ENCODE measurements around the gene ATP8A2.
"Not testable (repeated sequence)": the region's sequence is repeated elsewhere in the genome, so short reads cannot be mapped to it uniquely, and the experiment has no call there.

ATP8A2 gene

DNA sequence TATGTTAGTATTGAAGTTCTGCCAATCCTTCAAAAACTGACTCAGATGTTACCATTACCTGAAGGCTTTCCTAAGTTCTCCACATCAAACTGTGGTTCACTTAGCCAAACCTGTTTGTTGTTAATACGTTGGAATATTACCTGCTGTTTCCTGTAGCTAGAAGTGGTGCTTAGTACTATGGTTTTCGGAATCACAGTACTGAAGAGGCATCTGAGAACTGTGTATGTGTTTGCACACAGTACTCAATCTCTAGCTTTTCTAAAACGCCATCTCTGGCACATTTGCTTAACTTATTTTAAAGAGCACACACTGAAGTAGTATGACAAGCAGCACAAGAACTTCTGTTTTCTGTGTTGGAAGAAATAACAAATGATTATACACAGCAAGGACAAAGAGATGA, 431.9 kb downstream of the ATP8A2 start:
- Mint-ChIP-seq H3K27ac (no peak overlapping the region), H3K27me3 (ENCODE audit: low read depth) (no peaks in the 10 kb centered on the region), H3K4me3 (no peak overlapping the region), H3K9me3 (peaks cover 52% of the 10 kb centered on the region), H3K36me3 (ENCODE audit: low read depth) (peaks cover 22% of the 10 kb centered on the region), H3K4me1 (ENCODE audit: low read depth) (peaks cover 24% of the 10 kb centered on the region)

DNA sequence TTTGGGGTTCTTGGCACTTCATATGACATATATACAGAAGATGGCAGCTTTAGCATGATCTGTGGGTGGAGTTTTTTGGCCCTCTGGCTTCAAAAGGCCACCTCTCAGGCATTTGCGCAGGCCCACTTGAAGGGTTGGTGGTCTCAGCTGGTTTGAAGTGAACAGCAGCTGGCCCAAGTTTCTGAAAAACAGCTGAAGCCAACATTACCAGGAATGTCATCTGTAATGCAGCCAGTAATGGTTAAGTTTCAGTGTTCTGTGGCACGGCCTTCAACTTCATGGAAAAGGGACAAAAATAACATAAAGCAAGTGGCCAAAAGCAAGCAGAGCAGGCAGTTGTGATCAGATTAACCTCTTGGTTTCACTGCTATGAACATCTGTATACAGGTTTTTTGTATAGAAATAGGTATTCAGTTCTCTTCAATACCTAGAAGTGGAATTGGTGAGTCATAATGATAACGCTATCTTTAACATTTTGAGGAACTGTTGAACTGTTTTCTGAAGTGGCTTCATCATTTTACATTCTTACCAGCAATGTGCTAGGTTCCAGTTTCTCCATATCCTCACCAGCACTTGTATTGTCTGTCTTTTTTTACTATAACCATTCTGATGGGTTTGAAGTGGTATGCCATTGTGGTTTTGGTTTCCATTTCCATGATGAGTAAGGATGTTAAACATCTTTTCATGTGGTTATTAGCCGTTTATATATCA, 434.6 kb downstream of the ATP8A2 start:
- peak overlapping the region; percentile 23 for H3K4me3 Mint-ChIP-seq
- H3K27ac Mint-ChIP-seq: peak overlapping the region; percentile 79
- peaks cover 65% of the 10 kb centered on the region for H3K9me3 Mint-ChIP-seq
- no peaks in the 10 kb centered on the region for H3K27me3 Mint-ChIP-seq (ENCODE audit: low read depth)
- peaks cover 32% of the 10 kb centered on the region for H3K36me3 Mint-ChIP-seq (ENCODE audit: low read depth)
- peaks cover 24% of the 10 kb centered on the region for H3K4me1 Mint-ChIP-seq (ENCODE audit: low read depth)

DNA sequence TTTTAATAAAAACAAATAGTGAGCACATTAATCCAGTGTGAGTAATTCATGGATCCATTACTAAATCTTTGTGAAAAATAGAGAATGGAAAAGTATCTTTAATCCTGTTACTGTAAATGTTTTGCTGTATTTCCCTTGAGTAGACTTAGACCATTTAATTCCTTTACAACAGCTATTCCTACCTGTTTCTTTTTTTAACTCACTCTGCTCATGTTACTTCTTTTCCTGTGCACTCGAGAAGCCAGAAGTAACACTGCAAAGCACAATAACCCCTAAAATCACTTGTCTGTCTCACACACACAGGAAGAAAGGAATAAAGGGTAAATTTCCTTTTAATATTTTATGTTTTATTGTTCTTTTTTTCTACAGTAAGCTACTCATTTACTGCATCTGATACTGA, 435.8 kb downstream of the ATP8A2 start:
- H3K4me3 Mint-ChIP-seq: no peak overlapping the region
- peaks cover 67% of the 10 kb centered on the region for H3K9me3 Mint-ChIP-seq
- H3K27me3 Mint-ChIP-seq (ENCODE audit: low read depth): no peaks in the 10 kb centered on the region
- no peak overlapping the region for H3K27ac Mint-ChIP-seq
- H3K4me1 Mint-ChIP-seq (ENCODE audit: low read depth): peaks cover 25% of the 10 kb centered on the region
- peaks cover 33% of the 10 kb centered on the region for H3K36me3 Mint-ChIP-seq (ENCODE audit: low read depth)

DNA sequence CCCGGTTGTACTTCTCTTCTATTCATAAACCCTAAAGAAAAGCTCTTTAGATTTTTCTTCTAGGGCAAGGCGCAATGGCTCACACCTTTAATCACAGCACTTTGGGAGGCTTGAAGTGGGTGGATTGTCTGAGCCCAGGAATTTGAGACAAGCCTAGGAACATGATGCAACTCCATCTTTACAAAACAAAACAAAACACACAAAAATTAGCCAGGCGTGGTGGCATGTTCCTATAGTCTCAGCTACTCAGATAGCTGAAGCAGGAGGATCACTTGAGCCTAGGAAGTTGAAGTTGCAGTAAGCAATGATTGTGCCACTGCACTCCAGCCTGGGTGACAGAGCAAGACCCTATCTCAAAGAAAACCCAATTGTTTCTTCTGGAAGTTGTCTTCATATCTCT, 439.7 kb downstream of the ATP8A2 start:
- Mint-ChIP-seq H3K27me3 (ENCODE audit: low read depth) (no peaks in the 10 kb centered on the region), H3K9me3 (peaks cover 51% of the 10 kb centered on the region), H3K4me3 (no peak overlapping the region), H3K4me1 (ENCODE audit: low read depth) (peaks cover 9% of the 10 kb centered on the region), H3K27ac (no peak overlapping the region), H3K36me3 (ENCODE audit: low read depth) (peaks cover 21% of the 10 kb centered on the region)

- H3K4me1 Mint-ChIP-seq (ENCODE audit: low read depth): peaks cover 6% of the 10 kb centered on the region
- no peak overlapping the region for H3K27ac Mint-ChIP-seq
- peaks cover 21% of the 10 kb centered on the region for H3K9me3 Mint-ChIP-seq
- H3K36me3 Mint-ChIP-seq (ENCODE audit: low read depth): peaks cover 9% of the 10 kb centered on the region
- H3K4me3 Mint-ChIP-seq: no peak overlapping the region
- H3K27me3 Mint-ChIP-seq (ENCODE audit: low read depth): no peaks in the 10 kb centered on the region
Measured at GRCh38 chr13:25816239-25816638, 444.5 kb downstream of the ATP8A2 start.

DNA sequence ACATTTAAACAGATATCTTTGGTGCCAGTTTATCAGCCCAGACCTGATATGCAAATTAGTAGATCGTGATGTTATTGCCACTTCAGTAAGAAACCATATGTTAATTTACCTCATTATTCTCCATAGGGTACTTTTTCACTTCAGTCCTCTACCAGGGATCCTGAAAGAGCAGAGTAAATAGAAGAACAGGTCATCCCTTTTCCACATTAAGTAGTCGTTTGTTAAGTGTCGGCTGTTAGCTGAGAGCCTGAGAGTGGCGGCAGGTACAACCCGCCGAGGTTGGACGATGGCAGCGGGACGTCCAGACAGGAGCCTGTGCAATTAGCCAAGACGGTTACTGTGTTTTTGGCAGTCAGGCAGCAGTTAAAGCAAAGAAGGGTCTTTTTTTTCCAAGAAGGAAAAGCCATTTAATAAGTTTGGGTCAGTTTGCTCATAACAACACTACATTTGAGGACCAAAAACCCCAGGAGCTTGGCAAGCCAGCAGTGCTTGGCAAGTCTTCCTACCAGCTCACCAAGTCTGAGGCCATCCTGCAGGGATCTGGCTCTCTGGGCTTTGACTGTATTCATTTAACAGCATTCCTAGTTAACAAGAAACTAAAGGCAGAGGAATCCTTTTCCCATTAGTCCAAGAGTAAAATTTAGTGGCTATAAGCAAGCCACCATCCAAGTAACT, 448.2 kb downstream of the ATP8A2 start:
- peaks cover 6% of the 10 kb centered on the region for H3K9me3 Mint-ChIP-seq
- peaks cover 5% of the 10 kb centered on the region for H3K4me1 Mint-ChIP-seq (ENCODE audit: low read depth)
- H3K27ac Mint-ChIP-seq: no peak overlapping the region
- H3K4me3 Mint-ChIP-seq: no peak overlapping the region
- H3K36me3 Mint-ChIP-seq (ENCODE audit: low read depth): peaks cover 5% of the 10 kb centered on the region
- peaks cover 3% of the 10 kb centered on the region for H3K27me3 Mint-ChIP-seq (ENCODE audit: low read depth)

DNA sequence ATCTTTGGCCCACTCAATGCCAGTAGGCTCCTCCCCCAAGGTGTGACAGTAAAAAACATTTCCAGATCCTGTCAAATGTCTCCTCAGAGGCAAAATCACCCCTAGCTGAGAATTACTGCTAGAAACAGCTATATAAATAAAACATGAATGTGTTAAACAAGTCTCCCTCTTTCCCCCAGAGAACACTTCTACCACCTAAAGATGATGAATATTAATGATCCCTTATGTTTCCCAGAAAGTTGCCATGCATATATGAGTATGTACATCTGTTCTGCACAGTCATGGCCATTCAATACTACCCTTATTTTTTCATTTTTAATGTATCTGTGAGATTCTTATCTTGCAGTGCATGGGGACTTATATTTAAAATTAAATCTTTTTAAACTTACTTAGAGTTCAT, 450.0 kb downstream of the ATP8A2 start:
- Mint-ChIP-seq H3K4me3 (no peak overlapping the region), H3K4me1 (ENCODE audit: low read depth) (peaks cover 7% of the 10 kb centered on the region), H3K27me3 (ENCODE audit: low read depth) (peaks cover 3% of the 10 kb centered on the region), H3K27ac (no peak overlapping the region), H3K36me3 (ENCODE audit: low read depth) (peaks cover 6% of the 10 kb centered on the region), H3K9me3 (peaks cover 6% of the 10 kb centered on the region)

DNA sequence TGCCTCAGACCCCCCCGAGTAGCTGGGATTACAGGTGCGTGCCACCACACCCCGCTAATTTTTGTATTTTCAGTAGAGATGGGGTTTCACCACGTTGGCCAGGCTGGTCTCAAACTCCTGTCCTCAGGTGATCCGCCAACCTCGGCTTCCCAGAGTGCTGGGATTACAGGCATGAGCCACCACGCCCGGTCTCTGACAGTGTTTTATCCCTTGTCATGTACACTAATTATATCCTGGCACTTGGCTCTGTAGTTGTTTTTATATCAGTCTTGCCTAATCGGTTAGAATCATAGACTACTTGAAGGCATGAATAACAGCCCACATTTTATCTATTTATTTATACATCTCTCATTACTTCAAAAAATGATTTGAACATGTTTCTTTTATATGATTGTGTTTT, 455.4 kb downstream of the ATP8A2 start:
- not testable (repeated sequence) for H3K9me3 Mint-ChIP-seq, H3K27ac Mint-ChIP-seq

GRCh38 chr13:25827831-25828465, 456.2 kb downstream of the ATP8A2 start:
- Mint-ChIP-seq H3K36me3 (ENCODE audit: low read depth) (peaks cover 4% of the 10 kb centered on the region), H3K4me1 (ENCODE audit: low read depth) (peaks cover 8% of the 10 kb centered on the region), H3K27ac (no peak overlapping the region), H3K4me3 (no peak overlapping the region), H3K27me3 (ENCODE audit: low read depth) (no peaks in the 10 kb centered on the region), H3K9me3 (peaks cover 6% of the 10 kb centered on the region)

More for the DNA sequence above, 455.4 kb downstream of the ATP8A2 start:
- H3K27me3 Mint-ChIP-seq (ENCODE audit: low read depth); H3K4me3 Mint-ChIP-seq; H3K36me3 Mint-ChIP-seq (ENCODE audit: low read depth); H3K4me1 Mint-ChIP-seq (ENCODE audit: low read depth): not testable (repeated sequence)

DNA sequence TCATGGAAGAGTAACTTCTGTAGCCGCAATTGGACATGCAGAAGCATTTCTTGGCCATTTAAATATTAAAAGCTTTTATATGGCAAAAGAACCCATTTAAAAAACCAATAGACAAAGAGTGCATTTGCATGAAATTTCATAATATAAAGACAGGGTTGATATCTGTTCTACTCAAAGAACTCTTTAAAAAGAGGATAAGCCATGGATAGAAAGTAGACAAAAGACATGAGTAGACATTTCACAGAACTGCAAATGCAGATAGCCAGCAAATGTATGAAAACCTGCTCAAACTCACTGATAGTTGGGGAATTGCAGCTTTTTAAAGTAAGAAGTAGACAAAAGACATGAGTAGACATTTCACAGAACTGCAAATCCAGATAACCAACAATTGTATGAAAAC, 462.0 kb downstream of the ATP8A2 start:
- peaks cover 6% of the 10 kb centered on the region for H3K4me1 Mint-ChIP-seq (ENCODE audit: low read depth)
- peaks cover 4% of the 10 kb centered on the region for H3K27me3 Mint-ChIP-seq (ENCODE audit: low read depth)
- no peak overlapping the region for H3K27ac Mint-ChIP-seq
- H3K36me3 Mint-ChIP-seq (ENCODE audit: low read depth): no peaks in the 10 kb centered on the region
- H3K9me3 Mint-ChIP-seq: no peaks in the 10 kb centered on the region
- H3K4me3 Mint-ChIP-seq: no peak overlapping the region

DNA sequence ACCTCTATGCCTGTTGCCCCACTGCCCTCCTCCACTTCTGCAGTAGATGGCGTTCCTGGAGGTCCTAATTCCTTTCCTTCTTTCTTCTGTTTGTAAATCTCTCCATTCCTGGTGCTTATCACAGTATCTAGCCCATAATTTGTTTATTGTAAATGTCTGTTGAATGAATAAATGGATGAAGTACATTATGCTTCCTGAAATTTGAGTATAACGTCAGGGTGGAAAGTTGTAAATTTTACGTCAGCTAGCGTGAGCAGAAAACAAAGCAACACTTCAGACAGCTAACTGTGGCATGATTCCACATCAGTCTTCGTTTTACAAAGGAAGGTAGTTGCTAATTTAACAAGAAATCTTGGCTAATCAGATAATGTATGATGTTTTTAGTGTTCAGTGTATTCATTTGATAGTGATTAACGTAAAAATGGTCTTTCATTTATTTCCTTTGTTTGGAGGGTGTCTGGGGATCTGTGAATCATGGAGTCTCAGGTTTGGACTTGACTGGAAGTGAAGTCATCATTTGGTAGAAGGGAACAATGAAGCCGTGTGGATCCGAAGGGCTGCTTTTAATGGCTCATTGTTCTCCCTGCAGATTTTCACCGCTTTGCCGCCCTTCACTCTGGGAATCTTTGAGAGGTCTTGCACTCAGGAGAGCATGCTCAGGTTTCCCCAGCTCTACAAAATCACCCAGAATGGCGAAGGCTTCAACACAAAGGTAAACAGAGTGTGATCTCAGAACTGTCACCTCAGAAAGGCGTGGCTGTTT, 465.0 kb downstream of the ATP8A2 start:
- no peak overlapping the region for H3K4me3 Mint-ChIP-seq

DNA sequence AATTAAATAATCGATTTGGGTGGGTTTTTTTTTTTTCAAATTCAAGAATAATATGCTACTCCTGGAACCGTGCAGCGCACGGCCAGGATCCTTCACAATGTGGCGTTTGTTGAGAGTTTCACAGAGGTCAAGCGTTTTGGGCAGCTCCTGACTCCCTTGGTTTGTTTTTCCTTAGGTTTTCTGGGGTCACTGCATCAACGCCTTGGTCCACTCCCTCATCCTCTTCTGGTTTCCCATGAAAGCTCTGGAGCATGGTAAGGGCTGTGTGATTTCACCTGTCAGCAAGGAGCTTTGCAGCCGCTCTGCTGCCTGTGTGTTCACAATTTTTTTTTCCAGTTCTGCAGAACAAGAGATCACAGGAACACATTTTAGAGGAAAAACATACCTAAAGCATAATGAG, 467.6 kb downstream of the ATP8A2 start:
- Mint-ChIP-seq H3K9me3 (peaks cover 7% of the 10 kb centered on the region), H3K4me3 (no peak overlapping the region), H3K27me3 (ENCODE audit: low read depth) (peaks cover 16% of the 10 kb centered on the region), H3K36me3 (ENCODE audit: low read depth) (peaks cover 1% of the 10 kb centered on the region), H3K4me1 (ENCODE audit: low read depth) (peaks cover 4% of the 10 kb centered on the region), H3K27ac (no peak overlapping the region)

More for the DNA sequence above, 465.0 kb downstream of the ATP8A2 start:
- Mint-ChIP-seq H3K27me3 (ENCODE audit: low read depth) (peaks cover 6% of the 10 kb centered on the region), H3K9me3 (no peaks in the 10 kb centered on the region), H3K4me1 (ENCODE audit: low read depth) (peaks cover 2% of the 10 kb centered on the region), H3K27ac (no peak overlapping the region), H3K36me3 (ENCODE audit: low read depth) (no peaks in the 10 kb centered on the region)

GRCh38 chr13:25840261-25840660, 468.5 kb downstream of the ATP8A2 start:
- Mint-ChIP-seq H3K4me3 (no peak overlapping the region), H3K27me3 (ENCODE audit: low read depth) (peaks cover 12% of the 10 kb centered on the region), H3K27ac (no peak overlapping the region)

GRCh38 chr13:25840931-25841330, 469.2 kb downstream of the ATP8A2 start:
- H3K4me3 Mint-ChIP-seq: no peak overlapping the region
- peaks cover 12% of the 10 kb centered on the region for H3K27me3 Mint-ChIP-seq (ENCODE audit: low read depth)
- peaks cover 12% of the 10 kb centered on the region for H3K4me1 Mint-ChIP-seq (ENCODE audit: low read depth)
- H3K27ac Mint-ChIP-seq: no peak overlapping the region
- peaks cover 7% of the 10 kb centered on the region for H3K9me3 Mint-ChIP-seq
- H3K36me3 Mint-ChIP-seq (ENCODE audit: low read depth): peaks cover 1% of the 10 kb centered on the region

More at GRCh38 chr13:25840261-25840660, 468.5 kb downstream of the ATP8A2 start:
- H3K4me1 Mint-ChIP-seq (ENCODE audit: low read depth): peaks cover 10% of the 10 kb centered on the region
- H3K36me3 Mint-ChIP-seq (ENCODE audit: low read depth): peaks cover 1% of the 10 kb centered on the region
- peaks cover 7% of the 10 kb centered on the region for H3K9me3 Mint-ChIP-seq

All from T-helper 1 cell treated with Interleukin-12 subunit alpha and Interleukin-12 subunit beta and Interleukin-4 antibody, amounts not matched to agents 30 μg/mL and 1 μg/mL, for 36 hours (primary cell).